HCT116 (cell line): ENCODE data around the gene CCR6. TPM values are rescaled to one million over a fixed set of nuclear protein-coding genes. Genes with fewer than 3 reads are reported as not detected.

ENCODE experiments used
- ATAC-seq: fragments of 200-7000 bp; cut with Tn5 transposase; 2 replicates; pipeline ENCODE4 v1.9.1; 2020; ENCODE audit warnings: mild to moderate bottlenecking, moderate library complexity
- BruUV-seq: library from RNA; stranded (reverse); fragments of 400-500 nt; replicated peaks from 2 replicates; lab custom pipeline; 2021; lab: Mats Ljungman, UMichigan
- CTCF ChIA-PET: fragments of 300-600 bp; sonication (Branson Sonifier 250); formaldehyde crosslinking; loops from one replicate; lab custom pipeline; 2021; ENCODE audit warnings: antibody characterized with exemption; lab: Charles Lee
- POLR2A ChIA-PET: fragments of 300-600, 350-600 bp; sonication (Branson Sonifier 250); formaldehyde crosslinking; loops from one replicate; lab custom pipeline; 2021; ENCODE audit warnings: antibody characterized with exemption; lab: Charles Lee
- RAD21 ChIA-PET, 2 experiments: fragments of 300-600 bp; sonication (Branson Sonifier 250); formaldehyde crosslinking; loops; one replicate each; lab custom pipeline; 2023; ENCODE audit warnings: low total read pairs in 2 of 2; ENCODE audit not compliant: uncharacterized antibody in 2 of 2, unreplicated experiment in 2 of 2, low non-redundant PET in 1 of 2; lab: Charles Lee
- DNase-seq: peaks from one replicate; pipeline ENCODE4 v3.0.0-alpha.2; 2010; ENCODE audit warnings: low read depth, low spot score
- H2AFZ ChIP-seq: fragments of 200-600 bp; shearing (Covaris generic), sonication (generic); 2 replicates; pipeline ENCODE4 v1.6.1; 2017; ENCODE audit warnings: low read depth, mixed run types, mixed read lengths, antibody characterized with exemption, low read length; ENCODE audit not compliant: poor library complexity, severe bottlenecking
- H3K27ac ChIP-seq: 2 replicates; pipeline ENCODE4 v1.5.1; 2012; ENCODE audit warnings: low read depth, low read length
- H3K27me3 ChIP-seq: fragments of 200-600 bp; sonication (generic); 2 replicates; pipeline ENCODE4 v1.6.1; 2016; ENCODE audit warnings: mixed run types, low read length, mixed read lengths; ENCODE audit not compliant: insufficient read depth
- H3K36me3 ChIP-seq, 2 experiments: fragments of 200-500 bp in 1 of 2; fragments of 200-600 bp in 1 of 2; sonication (Bioruptor generic) in 1 of 2; sonication (generic) in 1 of 2; 2 replicates each; pipeline versions ENCODE4 v1.5.1 to v1.6.1; 2014 to 2016; ENCODE audit warnings: low read length in 2 of 2, inconsistent platforms in 1 of 2, mixed read lengths in 1 of 2, mixed run types in 1 of 2; ENCODE audit not compliant: insufficient read depth in 2 of 2, control insufficient read depth in 1 of 2
- H3K4me1 ChIP-seq, 2 experiments: fragments of 200-600 bp in 1 of 2; sonication (generic) in 1 of 2; 2 replicates each; pipeline versions ENCODE4 v1.5.1 to v1.6.1; 2012 to 2017; ENCODE audit warnings: low read length in 2 of 2, inconsistent platforms in 1 of 2, mild to moderate bottlenecking in 1 of 2, mixed read lengths in 1 of 2, mixed run types in 1 of 2, moderate library complexity in 1 of 2; ENCODE audit not compliant: insufficient read depth in 2 of 2, control insufficient read depth in 1 of 2
- H3K4me2 ChIP-seq: fragments of 200-600 bp; sonication (generic); 2 replicates; pipeline ENCODE4 v1.6.1; 2017; ENCODE audit warnings: mixed run types, low read length, mixed read lengths
- H3K4me3 ChIP-seq, 2 experiments: fragments of 200-600 bp in 1 of 2; sonication (generic) in 1 of 2; replicated peaks in 1 of 2; 2 replicates each; pipeline ENCODE4 v1.5.1; 2011 to 2016; ENCODE audit warnings: low read length in 2 of 2, control low read depth in 1 of 2, low read depth in 1 of 2, mild to moderate bottlenecking in 1 of 2, mixed read lengths in 1 of 2, mixed run types in 1 of 2
- H3K79me2 ChIP-seq: fragments of 200-600 bp; sonication (generic); 2 replicates; pipeline ENCODE4 v1.6.1; 2017; ENCODE audit warnings: mild to moderate bottlenecking, mixed run types, low read length, moderate library complexity, mixed read lengths; ENCODE audit not compliant: insufficient read depth
- H3K9ac ChIP-seq: fragments of 200-600 bp; sonication (generic); 2 replicates; pipeline ENCODE4 v1.6.1; 2016; ENCODE audit warnings: low read length, mixed read lengths
- H3K9me2 ChIP-seq: fragments of 200-600 bp; sonication (generic), shearing (Covaris generic); 2 replicates; pipeline ENCODE4 v1.6.1; 2017; ENCODE audit warnings: mixed run types, mild to moderate bottlenecking, moderate library complexity; ENCODE audit not compliant: insufficient read depth
- H3K9me3 ChIP-seq, 2 experiments: fragments of 200-500 bp in 1 of 2; fragments of 200-600 bp in 1 of 2; sonication (Bioruptor generic) in 1 of 2; sonication (generic) in 1 of 2; 2 replicates each; pipeline ENCODE4 v1.6.1; 2014 to 2017; ENCODE audit warnings: low read length in 2 of 2, mixed read lengths in 2 of 2, inconsistent platforms in 1 of 2, low read depth in 1 of 2, mild to moderate bottlenecking in 1 of 2, mixed run types in 1 of 2, moderate library complexity in 1 of 2; ENCODE audit not compliant: control insufficient read depth in 1 of 2, insufficient read depth in 1 of 2
- H4K20me1 ChIP-seq: fragments of 200-600 bp; sonication (generic), shearing (Covaris generic); 2 replicates; pipeline ENCODE4 v1.6.1; 2017; ENCODE audit warnings: mixed run types, mild to moderate bottlenecking, moderate library complexity; ENCODE audit not compliant: insufficient read depth
- CBX3 ChIP-seq: IDR thresholded peaks from 2 replicates; pipeline ENCODE4 v1.6.1; 2012; ENCODE audit warnings: low read depth
- CEBPB ChIP-seq: IDR thresholded peaks from 2 replicates; pipeline ENCODE4 v1.6.1; 2012; ENCODE audit warnings: low read depth
- CTCF ChIP-seq, 3 experiments: fragments of 200-600 bp in 1 of 3; sonication (generic) in 1 of 3; IDR thresholded peaks in 2 of 3; conservative IDR thresholded peaks in 1 of 3; 2 replicates each; pipeline ENCODE4 v1.5.1; 2012 to 2017; ENCODE audit warnings: low read depth in 2 of 3, low read length in 2 of 3, antibody characterized with exemption in 1 of 3, borderline replicate concordance in 1 of 3, control low read depth in 1 of 3, mild to moderate bottlenecking in 1 of 3, mixed read lengths in 1 of 3, mixed run types in 1 of 3, moderate library complexity in 1 of 3; ENCODE audit not compliant: insufficient read depth in 1 of 3
- EGR1 ChIP-seq: IDR thresholded peaks from 2 replicates; pipeline ENCODE4 v1.6.1; 2012; ENCODE audit warnings: low read depth
- ELF1 ChIP-seq: IDR thresholded peaks from 2 replicates; pipeline ENCODE4 v1.6.1; 2012; ENCODE audit warnings: low read depth, borderline replicate concordance
- EZH2 ChIP-seq: fragments of 200-600 bp; sonication (generic); IDR thresholded peaks from 2 replicates; pipeline ENCODE4 v1.6.1; 2017; ENCODE audit warnings: antibody characterized with exemption, mixed run types
- POLR2AphosphoS5 ChIP-seq: IDR thresholded peaks from 2 replicates; pipeline ENCODE4 v1.6.1; 2011; ENCODE audit warnings: mild to moderate bottlenecking, low read depth, low read length, moderate library complexity
- RAD21 ChIP-seq: IDR thresholded peaks from 2 replicates; pipeline ENCODE4 v1.6.1; 2012; ENCODE audit warnings: low read depth, mild to moderate bottlenecking
- SIN3A ChIP-seq: IDR thresholded peaks from 2 replicates; pipeline ENCODE4 v1.6.1; 2012; ENCODE audit warnings: low read depth
- SP1 ChIP-seq: IDR thresholded peaks from 2 replicates; pipeline ENCODE4 v1.6.1; 2012; ENCODE audit warnings: low read depth
- SRF ChIP-seq: IDR thresholded peaks from 2 replicates; pipeline ENCODE4 v1.6.1; 2012; ENCODE audit warnings: low read depth
- TCF7L2 ChIP-seq: IDR thresholded peaks from 2 replicates; pipeline ENCODE4 v1.7.0; 2011; ENCODE audit warnings: borderline replicate concordance, inconsistent platforms; ENCODE audit not compliant: insufficient read depth, insufficient read length; ENCODE audit errors: extremely low read depth
- ZFX ChIP-seq: fragments of 450-650 bp; IDR thresholded peaks from 2 replicates; pipeline ENCODE4 v1.6.1; 2017
- intact Hi-C: fragments of 100-400 bp; cut with micrococcal nuclease; formaldehyde crosslinking; loops from 2 replicates; pipeline ENCODE4 v1.10.0; 2022
- total RNA-seq: library from RNA; stranded (reverse); gene quantifications from one replicate; pipeline ENCODE4 v1.2.1, GENCODE V29; 2021; ENCODE audit not compliant: unreplicated experiment
- TF ChIP-seq, protein P1 (sequence below): IDR thresholded peaks from 2 replicates; pipeline ENCODE4 v1.6.1; 2012
- TF ChIP-seq, protein P2 (sequence below): IDR thresholded peaks from 2 replicates; pipeline ENCODE4 v1.6.1; 2012; ENCODE audit warnings: low read depth
- TF ChIP-seq, protein P3 (sequence below): IDR thresholded peaks from 2 replicates; pipeline ENCODE4 v1.6.1; 2012

CCR6 gene
- total RNA-seq, 1 experiment from 2014 or later = not detected

DNA sequence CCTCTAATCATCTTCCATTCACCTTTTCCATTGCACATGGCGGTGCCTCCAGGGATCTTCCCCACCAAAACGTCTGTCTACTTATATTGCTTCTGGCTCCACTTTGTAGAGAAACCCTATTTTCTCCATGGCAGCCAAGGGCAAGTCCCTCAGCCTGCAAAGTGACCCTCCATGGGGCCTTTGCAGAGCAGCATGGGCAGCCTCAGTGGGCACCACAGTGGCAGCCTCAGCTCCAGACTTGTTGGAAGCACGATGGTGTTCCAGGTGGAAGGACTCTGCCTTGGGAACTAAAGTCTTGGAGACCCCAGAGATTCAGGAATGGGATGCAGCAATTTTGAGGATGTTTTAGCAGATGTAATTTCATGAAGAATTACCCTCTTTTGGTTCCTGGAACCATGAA lies 18.5 kb upstream of the CCR6 start:
- intact Hi-C loops = no loop called here
- POLR2A ChIA-PET = no interaction called here
- Histone ChIP-seq H3K36me3 (no peaks in the 10 kb centered on the region), H3K27ac (no peak overlapping the region), H3K4me3 (no peak overlapping the region), H2AFZ (no peak overlapping the region), H4K20me1 (no peaks in the 10 kb centered on the region), H3K79me2 (no peaks in the 10 kb centered on the region), H3K9me2 (no peaks in the 10 kb centered on the region), H3K27me3 (no peaks in the 10 kb centered on the region), H3K9ac (no peak overlapping the region), H3K4me1 (no peaks in the 10 kb centered on the region), H3K9me3 (no peaks in the 10 kb centered on the region), H3K4me2 (no peak overlapping the region)
- no peak for ATAC-seq
- TF ChIP-seq ZFX (no peak), POLR2AphosphoS5 (no peak), SIN3A (no peak), RAD21 (no peak), SP1 (no peak), TCF7L2 (no peak), CBX3 (no peak)
- TF ChIP-seq, protein P1, sequence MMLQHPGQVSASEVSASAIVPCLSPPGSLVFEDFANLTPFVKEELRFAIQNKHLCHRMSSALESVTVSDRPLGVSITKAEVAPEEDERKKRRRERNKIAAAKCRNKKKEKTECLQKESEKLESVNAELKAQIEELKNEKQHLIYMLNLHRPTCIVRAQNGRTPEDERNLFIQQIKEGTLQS = no peak
- RAD21 ChIA-PET = no interaction called here
- no peak for DNase-seq
- CTCF ChIA-PET = no interaction called here
- no TSS peak for BruUV-seq

DNA sequence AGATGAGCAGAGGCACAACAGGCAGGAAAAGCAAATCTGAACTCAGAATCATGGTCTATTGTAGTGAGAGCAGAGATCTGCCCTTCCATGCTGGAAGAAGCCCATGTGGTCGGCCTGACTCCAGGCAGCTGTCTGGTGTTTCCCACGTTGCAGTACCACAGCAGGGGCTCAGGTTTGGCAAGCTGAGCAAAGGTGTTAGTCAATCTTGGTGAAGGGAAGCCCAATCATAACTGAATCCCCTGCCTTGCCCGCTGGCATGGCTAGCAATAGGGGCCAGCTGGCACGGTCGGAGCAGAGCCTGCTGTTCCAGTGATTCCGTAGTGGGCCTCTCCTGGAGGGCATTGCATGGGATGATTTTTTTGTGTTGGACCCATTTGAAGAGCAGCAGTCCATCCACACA lies 17.8 kb upstream of the CCR6 start:
- RAD21 ChIA-PET = no interaction called here
- Histone ChIP-seq H3K4me1 (no peaks in the 10 kb centered on the region), H3K9ac (no peak overlapping the region), H3K4me2 (no peak overlapping the region), H4K20me1 (no peaks in the 10 kb centered on the region), H3K9me3 (no peaks in the 10 kb centered on the region), H3K9me2 (no peaks in the 10 kb centered on the region), H3K36me3 (no peaks in the 10 kb centered on the region), H3K79me2 (no peaks in the 10 kb centered on the region), H3K27me3 (no peaks in the 10 kb centered on the region), H2AFZ (no peak overlapping the region), H3K4me3 (no peak overlapping the region), H3K27ac (no peak overlapping the region)
- no peak for ATAC-seq
- CTCF ChIA-PET = no interaction called here
- POLR2A ChIA-PET = no interaction called here
- DNase-seq = no peak
- no TSS peak for BruUV-seq
- intact Hi-C loops = no loop called here
- no peak for TF ChIP-seq CTCF (IDR thresholded peaks at IDR 0.05 in 2 of 3, conservative IDR thresholded peaks at IDR 0.05 in 1 of 3; ENCODE audit: borderline replicate concordance in 1 of 3, insufficient read depth in 1 of 3, low read depth in 2 of 3, low read length in 2 of 3)
- TF ChIP-seq SP1 = no peak
- no peak for TF ChIP-seq SRF
- TF ChIP-seq ELF1 = no peak
- TF ChIP-seq ZFX = no peak
- no peak for TF ChIP-seq RAD21
- no peak for TF ChIP-seq EZH2
- TF ChIP-seq EGR1 = no peak
- TF ChIP-seq, protein P2, sequence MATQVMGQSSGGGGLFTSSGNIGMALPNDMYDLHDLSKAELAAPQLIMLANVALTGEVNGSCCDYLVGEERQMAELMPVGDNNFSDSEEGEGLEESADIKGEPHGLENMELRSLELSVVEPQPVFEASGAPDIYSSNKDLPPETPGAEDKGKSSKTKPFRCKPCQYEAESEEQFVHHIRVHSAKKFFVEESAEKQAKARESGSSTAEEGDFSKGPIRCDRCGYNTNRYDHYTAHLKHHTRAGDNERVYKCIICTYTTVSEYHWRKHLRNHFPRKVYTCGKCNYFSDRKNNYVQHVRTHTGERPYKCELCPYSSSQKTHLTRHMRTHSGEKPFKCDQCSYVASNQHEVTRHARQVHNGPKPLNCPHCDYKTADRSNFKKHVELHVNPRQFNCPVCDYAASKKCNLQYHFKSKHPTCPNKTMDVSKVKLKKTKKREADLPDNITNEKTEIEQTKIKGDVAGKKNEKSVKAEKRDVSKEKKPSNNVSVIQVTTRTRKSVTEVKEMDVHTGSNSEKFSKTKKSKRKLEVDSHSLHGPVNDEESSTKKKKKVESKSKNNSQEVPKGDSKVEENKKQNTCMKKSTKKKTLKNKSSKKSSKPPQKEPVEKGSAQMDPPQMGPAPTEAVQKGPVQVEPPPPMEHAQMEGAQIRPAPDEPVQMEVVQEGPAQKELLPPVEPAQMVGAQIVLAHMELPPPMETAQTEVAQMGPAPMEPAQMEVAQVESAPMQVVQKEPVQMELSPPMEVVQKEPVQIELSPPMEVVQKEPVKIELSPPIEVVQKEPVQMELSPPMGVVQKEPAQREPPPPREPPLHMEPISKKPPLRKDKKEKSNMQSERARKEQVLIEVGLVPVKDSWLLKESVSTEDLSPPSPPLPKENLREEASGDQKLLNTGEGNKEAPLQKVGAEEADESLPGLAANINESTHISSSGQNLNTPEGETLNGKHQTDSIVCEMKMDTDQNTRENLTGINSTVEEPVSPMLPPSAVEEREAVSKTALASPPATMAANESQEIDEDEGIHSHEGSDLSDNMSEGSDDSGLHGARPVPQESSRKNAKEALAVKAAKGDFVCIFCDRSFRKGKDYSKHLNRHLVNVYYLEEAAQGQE = no peak
- no peak for TF ChIP-seq POLR2AphosphoS5
- TF ChIP-seq, protein P3, sequence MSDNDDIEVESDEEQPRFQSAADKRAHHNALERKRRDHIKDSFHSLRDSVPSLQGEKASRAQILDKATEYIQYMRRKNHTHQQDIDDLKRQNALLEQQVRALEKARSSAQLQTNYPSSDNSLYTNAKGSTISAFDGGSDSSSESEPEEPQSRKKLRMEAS = no peak
- no peak for TF ChIP-seq CEBPB
